GM18499 (cell line): ENCODE data around the gene PRKAR1B.

Source experiments
- ATAC-seq: cut with Tn5 transposase; IDR thresholded peaks from one replicate; pipeline ENCODE4 v1.9.1; 2021; ENCODE audit warnings: moderate number of reproducible peaks; ENCODE audit not compliant: insufficient read depth, unreplicated experiment

The PRKAR1B gene

GRCh38 chr7:549891-550625 is 177.0 kb downstream of the PRKAR1B start:
- ATAC-seq = no peak

- no peak for ATAC-seq
Observed at GRCh38 chr7:549066-549890, 177.8 kb downstream of the PRKAR1B start.

DNA sequence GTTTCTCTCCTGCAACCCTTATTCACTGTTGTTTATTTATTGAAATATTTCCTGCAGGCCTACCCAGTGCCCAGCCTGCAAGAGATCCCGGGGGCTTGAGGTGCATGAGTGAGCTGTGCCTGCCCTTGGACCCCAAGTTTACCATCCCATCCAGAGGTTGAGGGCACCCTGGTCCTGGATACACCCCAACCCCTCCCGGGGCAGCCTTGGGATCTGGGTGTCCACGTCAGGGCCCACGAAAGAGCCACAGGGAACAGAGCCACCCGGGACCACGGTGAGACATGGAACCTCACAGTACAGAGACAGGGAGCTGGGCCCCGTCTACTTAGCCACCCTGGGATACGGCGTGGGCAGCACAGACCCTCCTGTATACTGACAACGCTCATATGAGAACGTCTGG is 178.7 kb downstream of the PRKAR1B start:
- ATAC-seq = no peak

- no peak for ATAC-seq
Observed at GRCh38 chr7:545470-545869, 181.6 kb downstream of the PRKAR1B start.

GRCh38 chr7:544338-545221 is 182.5 kb downstream of the PRKAR1B start:
- ATAC-seq = no peak

DNA sequence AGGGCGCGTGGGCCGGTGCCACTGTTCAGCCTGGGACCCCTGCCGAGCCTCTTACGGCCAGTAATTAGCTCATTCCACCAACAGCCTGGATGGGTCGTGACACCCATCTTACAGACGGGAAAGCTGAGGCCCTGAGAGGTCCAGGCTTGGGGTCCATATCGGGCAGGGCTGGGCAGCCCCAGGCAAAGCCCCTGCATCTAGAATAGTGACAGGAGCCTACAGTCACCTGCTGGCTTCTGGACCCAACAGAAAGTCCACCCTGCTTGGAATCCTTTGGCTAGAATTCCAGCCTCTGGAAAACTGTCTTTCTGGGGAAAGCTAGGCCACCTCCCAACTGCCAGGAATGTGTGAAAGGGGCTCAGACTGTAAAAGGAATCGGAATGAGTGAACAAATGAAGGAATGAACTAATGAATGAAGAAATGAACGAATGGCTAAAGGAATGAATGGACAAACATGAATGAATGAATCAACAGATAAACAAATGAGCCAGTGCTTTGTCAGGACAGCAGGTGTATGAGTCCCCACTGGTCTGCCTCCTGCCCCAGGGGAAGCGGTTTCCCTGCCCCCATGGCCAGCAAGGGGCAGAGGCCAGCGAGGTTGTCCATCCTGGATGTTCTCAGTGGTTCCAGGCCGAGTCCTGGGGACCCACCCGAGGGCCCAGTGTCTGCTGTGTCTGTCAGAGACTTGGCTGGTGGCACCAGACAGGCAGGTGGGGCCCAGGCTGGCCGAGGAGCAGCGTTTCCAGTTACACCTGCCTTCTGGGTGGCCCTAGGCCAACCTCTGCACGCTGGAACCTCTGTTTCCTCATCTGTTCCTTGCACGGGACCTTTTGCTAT is 183.4 kb downstream of the PRKAR1B start:
- no peak for ATAC-seq

- ATAC-seq = no peak
Observed at GRCh38 chr7:542713-543500, 184.2 kb downstream of the PRKAR1B start.

DNA sequence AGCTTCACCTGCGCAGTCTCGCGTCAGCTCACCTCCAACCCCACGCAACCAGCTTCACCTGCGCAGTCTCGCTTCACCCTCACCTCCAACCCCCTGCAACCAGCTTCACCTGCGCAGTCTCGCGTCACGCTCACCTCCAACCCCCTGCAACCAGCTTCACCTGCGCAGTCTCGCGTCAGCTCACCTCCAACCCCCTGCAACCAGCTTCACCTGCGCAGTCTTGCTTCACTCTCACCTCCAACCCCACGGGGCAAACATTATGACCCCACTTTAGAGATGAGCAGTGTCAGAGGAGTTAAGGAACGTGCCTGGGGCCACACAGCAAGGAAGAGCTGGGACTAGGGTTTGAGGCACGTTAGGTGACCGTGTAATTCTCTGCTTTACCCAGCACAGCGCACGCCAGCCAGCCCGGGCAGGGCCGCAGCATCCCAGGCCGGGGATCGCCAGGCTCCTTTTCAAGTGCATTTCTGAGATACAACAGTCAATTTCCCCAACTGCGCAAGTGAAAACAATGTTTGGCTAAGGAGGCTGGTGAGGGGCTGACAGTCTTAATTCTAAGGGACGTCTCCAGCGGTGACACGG is 184.9 kb downstream of the PRKAR1B start:
- ATAC-seq = no peak

GRCh38 chr7:541661-542060 is 185.4 kb downstream of the PRKAR1B start:
- ATAC-seq = no peak

DNA sequence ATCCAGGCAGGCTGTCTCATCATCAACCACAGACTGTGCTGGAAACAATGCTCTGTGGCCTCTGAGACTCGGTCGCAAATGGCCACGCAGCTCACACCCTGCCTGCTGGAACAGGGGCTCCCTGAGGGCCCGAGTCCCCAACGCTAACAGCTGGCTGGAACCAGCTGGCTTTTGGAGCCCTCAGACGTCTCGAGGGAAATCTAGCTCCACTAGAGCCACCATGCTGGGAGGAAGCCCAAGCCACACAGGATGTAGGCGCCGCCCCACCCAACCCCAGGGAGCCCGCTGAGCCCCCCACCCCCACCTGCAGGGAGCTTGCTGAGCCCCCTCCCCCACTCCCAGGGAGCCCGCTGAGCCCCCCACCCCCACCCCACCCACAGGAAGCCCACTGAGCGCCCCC is 186.1 kb downstream of the PRKAR1B start:
- no peak for ATAC-seq

GRCh38 chr7:540579-540978 is 186.5 kb downstream of the PRKAR1B start:
- no peak for ATAC-seq

DNA sequence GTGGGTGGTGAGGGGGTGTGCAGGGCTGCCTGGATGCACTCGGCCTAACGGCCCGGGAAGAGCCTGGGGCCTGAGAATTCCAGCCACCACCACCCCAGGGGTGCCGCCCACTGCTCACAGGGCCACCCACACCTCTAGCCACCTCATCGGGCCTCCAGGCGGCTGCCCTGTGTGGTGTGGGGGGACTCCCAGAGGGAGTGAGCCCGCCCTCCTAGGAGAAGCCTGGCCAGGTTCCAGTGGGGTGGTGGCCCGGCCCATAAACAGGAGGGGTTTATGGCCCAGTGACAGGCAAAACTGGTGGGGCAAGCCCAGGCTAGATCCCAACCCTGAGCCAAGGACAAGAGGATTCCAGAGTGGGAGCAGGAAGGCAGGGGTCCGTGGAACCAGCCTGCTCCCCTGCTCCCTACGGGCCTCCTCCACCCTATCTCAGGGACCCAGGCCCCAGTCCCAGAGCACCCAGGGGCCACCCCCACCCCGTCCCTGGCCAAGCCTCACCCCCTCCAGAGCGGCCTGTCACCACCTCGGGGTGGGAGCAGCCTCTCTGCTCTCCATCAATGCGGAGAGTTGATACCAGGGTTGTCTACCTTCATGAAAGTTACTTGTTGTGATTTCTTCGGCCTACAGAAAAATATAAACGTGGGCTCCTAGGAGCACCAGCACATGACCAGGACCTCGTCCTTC is 187.2 kb downstream of the PRKAR1B start:
- ATAC-seq = no peak

GRCh38 chr7:538764-539685 is 188.1 kb downstream of the PRKAR1B start:
- no peak for ATAC-seq

DNA sequence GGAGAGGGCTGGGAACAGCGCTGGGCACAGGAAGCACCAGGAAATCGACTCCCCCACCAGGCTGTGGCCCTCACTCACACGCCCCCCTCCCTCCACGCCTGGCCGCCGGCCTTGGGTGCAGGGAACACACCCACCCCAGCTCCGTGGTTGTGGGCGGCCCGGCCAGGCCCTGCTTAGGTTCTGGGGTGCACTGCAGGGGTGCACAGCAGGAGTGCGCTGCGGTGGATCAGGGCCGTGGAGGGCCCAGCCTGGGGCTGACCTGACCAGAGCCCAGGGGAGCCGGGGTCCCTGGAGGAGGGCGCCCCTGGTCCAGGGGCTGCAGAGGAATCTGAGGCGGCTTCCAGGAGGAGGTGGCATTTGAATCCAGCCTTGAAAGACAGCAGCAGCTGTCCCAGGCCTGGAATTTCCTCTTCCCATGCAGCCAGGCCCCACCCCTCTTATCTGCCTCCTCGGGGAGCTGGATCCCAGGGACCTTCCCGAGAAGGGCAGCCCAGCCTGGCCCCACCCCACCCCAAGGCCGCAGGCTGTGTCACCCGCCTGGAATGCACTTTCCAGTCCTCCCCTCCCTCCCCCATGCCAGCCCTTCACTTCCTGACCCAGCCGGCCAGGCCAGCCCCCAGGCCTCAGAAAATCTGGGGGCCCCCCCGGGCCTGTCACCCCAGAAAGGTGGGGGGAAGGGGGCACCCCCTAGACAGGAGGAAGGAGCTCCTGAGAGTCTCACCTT is 189.0 kb downstream of the PRKAR1B start:
- ATAC-seq = no peak

DNA sequence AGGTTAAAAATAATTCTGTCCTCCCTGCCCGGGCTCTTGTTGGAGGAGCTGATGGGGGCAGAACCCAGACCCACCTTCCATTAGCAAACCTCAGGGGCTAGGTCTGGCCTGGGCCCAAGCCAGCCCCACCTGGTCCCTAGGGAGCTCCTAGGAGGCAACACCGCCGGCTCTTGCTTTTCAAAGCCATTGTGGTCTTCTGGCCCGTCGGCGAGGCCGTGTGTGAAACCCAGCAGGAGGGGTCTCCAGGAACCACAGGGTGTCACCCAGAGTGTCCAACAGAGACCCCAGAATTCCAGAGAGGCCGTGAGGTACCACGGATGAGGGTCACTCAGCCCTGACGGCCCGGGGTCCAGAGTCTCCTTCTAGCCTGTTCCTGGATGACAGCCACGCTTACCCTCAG is 190.8 kb downstream of the PRKAR1B start:
- ATAC-seq = no peak

DNA sequence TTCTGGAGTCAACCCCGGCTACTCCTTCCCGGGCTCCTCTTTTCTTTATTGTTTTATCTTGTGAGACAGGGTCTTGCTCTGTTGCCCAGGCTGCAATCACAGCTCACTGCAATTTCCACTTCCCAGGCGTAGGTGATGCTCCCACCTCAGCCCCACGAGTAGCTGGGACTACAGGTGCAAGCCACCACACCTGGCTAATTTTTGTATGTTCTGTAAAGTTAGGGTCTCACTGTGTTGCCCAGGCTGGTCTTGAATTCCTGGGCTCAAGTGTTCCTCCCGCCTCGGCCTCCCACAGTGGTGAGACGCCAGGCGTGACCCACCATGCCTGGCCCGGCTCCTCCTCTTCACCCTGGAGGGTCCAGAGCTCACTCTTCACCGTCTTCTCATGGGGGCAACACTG is 192.1 kb downstream of the PRKAR1B start:
- ATAC-seq = no peak

- ATAC-seq = no peak
Observed at GRCh38 chr7:534075-534474, 193.0 kb downstream of the PRKAR1B start.
